Choroid plexus epithelial cell (primary cell): ENCODE data around the gene LEMD2.

ENCODE experiments used
- DNase-seq: peaks from one replicate; pipeline ENCODE4 v3.0.0-alpha.2; 2010; ENCODE audit warnings: low read depth
- H3K4me3 ChIP-seq: 2 replicates; pipeline ENCODE4 v1.5.1; 2011; ENCODE audit warnings: low read depth, mild to moderate bottlenecking, control low read depth, low read length, moderate library complexity
- TF ChIP-seq, protein P1 (sequence below): conservative IDR thresholded peaks from 2 replicates; pipeline ENCODE4 v1.5.1; 2011; ENCODE audit warnings: low read depth, mild to moderate bottlenecking, control low read depth, inconsistent platforms, low read length, moderate library complexity

Gene LEMD2

GRCh38 chr6:33809594-33809993 lies 20.7 kb upstream of the LEMD2 start:
- TF ChIP-seq, protein P1, sequence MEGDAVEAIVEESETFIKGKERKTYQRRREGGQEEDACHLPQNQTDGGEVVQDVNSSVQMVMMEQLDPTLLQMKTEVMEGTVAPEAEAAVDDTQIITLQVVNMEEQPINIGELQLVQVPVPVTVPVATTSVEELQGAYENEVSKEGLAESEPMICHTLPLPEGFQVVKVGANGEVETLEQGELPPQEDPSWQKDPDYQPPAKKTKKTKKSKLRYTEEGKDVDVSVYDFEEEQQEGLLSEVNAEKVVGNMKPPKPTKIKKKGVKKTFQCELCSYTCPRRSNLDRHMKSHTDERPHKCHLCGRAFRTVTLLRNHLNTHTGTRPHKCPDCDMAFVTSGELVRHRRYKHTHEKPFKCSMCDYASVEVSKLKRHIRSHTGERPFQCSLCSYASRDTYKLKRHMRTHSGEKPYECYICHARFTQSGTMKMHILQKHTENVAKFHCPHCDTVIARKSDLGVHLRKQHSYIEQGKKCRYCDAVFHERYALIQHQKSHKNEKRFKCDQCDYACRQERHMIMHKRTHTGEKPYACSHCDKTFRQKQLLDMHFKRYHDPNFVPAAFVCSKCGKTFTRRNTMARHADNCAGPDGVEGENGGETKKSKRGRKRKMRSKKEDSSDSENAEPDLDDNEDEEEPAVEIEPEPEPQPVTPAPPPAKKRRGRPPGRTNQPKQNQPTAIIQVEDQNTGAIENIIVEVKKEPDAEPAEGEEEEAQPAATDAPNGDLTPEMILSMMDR = no peak
- H3K4me3 ChIP-seq = no peak overlapping the region
- no peak for DNase-seq

DNA sequence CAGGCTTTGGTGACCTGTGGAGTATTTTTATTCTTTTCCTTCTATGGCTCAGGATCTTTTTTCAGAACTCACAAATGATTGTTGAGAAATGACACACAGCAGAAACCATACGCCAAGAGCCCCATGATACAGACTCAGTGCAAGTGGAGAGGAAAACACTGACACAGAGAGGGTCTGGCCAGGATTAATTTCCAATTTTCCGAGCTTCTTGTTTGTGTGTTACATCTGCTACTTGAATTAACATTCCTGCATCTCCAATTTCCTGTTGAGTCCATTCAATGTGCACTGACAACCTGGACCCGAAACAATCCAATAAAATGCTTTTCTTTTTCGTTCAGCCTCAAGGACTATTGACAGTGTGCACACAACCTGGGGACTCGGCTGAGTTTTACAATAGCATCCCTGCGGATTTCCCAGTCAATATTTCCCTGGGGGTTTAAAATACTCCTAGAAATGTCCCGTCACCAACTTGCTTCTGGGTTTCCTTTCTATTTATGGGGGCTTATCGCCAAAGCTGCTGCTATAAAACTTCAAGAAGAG lies 19.8 kb upstream of the LEMD2 start:
- no peak for DNase-seq
- no peak overlapping the region for H3K4me3 ChIP-seq
- TF ChIP-seq, protein P1 = no peak

- no peak overlapping the region for H3K4me3 ChIP-seq
- TF ChIP-seq, protein P1 = no peak
- no peak for DNase-seq
These were observed 18.7 kb upstream of the LEMD2 start for GRCh38 chr6:33807606-33808005.

GRCh38 chr6:33806841-33807240 lies 17.9 kb upstream of the LEMD2 start:
- DNase-seq = no peak
- TF ChIP-seq, protein P1 = no peak
- no peak overlapping the region for H3K4me3 ChIP-seq

- H3K4me3 ChIP-seq = no peak within 1 kb of the TSS
- TF ChIP-seq, protein P1 = no peak
- no peak for DNase-seq
These were observed 14.7 kb upstream of the LEMD2 start, which contains the start of gene MLN for GRCh38 chr6:33803571-33804053. MLN (minus strand) TSS chr6:33804003; CDS start chr6:33801163, 2,840 bp downstream.

- no peak overlapping the region for H3K4me3 ChIP-seq
- TF ChIP-seq, protein P1 = no peak
- no peak for DNase-seq
These were observed 13.4 kb upstream of the LEMD2 start for GRCh38 chr6:33802186-33802958.
